Suprapubic skin (tissue), 4 donors: ENCODE measurements around the gene EFCAB12.

Experiments
- CTCF ChIP-seq, 2 donors: fragments of 200-600 bp in 1 of 2; fragments of 450-650 bp in 1 of 2; sonication (generic) in 1 of 2; IDR thresholded peaks; one replicate each; pipeline ENCODE4 v1.5.1; 2016 to 2019; ENCODE audit warnings: antibody characterized with exemption in 2 of 2, mild to moderate bottlenecking in 1 of 2, moderate library complexity in 1 of 2
- EP300 ChIP-seq: sonication (generic); formaldehyde crosslinking; IDR thresholded peaks from one replicate; pipeline ENCODE4 v1.6.1; 2017; ENCODE audit warnings: antibody characterized with exemption
- POLR2A ChIP-seq, 2 donors: fragments of 450-650 bp; IDR thresholded peaks; one replicate each; pipeline ENCODE4 v1.6.1; 2017; ENCODE audit warnings: antibody characterized with exemption in 2 of 2, mild to moderate bottlenecking in 2 of 2, moderate library complexity in 2 of 2
- POLR2AphosphoS5 ChIP-seq, 3 donors: sonication (generic); formaldehyde crosslinking; IDR thresholded peaks; one replicate each; pipeline ENCODE4 v1.6.1; 2017; ENCODE audit warnings: antibody characterized with exemption in 3 of 3

DNA sequence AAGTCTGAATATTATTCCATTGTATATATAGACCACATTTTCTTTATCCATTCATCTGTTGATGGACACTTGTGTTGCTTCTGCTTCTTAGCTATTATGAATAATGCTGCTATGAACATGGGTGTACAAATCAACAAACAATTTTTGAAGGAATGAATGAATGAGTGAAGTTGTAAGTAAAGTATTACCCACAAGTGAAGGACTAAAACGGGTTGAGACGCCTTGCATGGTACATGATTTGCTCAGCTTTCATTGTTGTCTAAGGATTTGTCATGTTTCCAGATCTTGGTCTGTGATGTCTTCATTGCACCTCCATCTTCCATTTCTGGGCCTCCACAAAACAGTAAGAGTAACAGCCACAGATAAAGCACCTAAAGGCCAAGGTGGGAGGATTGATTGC is 32.1 kb upstream of the EFCAB12 start:
- TF ChIP-seq CTCF (IDR thresholded peaks at IDR 0.05), result no peak
- TF ChIP-seq POLR2AphosphoS5 (IDR thresholded peaks at IDR 0.05), result no peak
- no peak for TF ChIP-seq POLR2A (IDR thresholded peaks at IDR 0.05)
- no peak for TF ChIP-seq EP300
